HG03520 (cell line): ENCODE results near the gene GOLGA7B.

Experiments
- ATAC-seq: cut with Tn5 transposase; IDR thresholded peaks from one replicate; pipeline ENCODE4 v1.9.1; 2021; ENCODE audit warnings: mild to moderate bottlenecking, moderate library complexity; ENCODE audit not compliant: unreplicated experiment

GOLGA7B gene

DNA sequence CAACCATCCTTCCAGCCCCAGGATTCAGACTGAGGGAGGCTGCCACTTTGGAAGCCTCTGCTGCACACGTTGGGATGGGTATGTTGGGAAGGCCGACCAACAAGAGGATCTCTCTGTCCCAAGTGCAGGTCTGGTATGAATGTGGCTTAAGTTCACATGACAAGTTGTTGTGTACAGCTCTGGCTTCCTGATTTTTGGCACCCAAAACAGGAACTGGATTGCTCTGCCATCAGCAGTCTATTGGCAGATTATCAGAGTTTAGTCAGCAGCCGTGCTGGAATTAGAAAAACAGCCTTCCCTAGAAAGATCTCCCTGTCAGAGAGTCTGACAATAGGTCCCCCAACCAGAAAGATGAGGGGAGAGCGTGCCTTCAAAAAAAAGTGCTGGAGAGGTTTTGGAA is 66.9 kb downstream of the GOLGA7B start:
- ATAC-seq, result no peak

DNA sequence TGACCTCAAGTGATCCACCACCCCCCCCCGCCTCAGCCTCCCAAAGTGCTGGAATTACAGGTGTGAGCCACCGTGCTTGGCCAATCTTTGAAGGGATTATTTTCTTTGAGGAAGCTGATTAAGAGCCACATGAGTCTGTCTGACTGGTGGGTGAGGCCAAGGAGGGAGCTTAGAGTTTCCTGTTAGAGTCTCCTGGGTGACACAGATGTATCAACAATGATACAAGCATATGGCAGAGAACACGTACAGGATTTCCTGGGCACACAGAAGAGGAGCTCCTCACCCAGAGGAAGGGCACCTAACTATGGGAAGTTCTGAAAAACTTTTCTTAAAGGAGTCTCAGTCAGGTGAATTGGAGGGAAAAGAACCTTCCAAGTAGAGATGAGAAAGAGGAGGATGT is 69.4 kb downstream of the GOLGA7B start:
- no peak for ATAC-seq

DNA sequence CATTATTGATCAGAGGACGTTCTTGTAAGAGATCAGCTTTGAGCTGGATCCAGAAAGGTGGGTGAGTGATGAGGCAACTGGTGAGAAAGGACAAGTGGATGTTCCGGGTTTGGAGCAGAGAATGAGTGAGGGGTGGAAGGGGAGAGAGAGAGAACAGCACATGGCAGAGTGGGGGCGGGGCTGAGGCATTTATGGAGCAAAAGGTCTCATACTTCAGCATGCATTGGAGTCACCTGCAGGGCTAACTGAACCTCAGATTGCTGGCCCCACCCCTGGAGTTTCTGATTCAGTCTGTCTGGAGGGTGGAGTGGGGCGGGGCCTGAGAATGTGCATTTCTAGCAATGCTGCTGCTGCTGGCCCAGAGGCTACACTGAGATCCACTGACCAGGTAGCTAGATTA is 71.2 kb downstream of the GOLGA7B start:
- no peak for ATAC-seq
